Ascending aorta (tissue), 2 donors: ENCODE results near the gene SCN2B. TPM values are rescaled to one million over a fixed set of nuclear protein-coding genes. Genes with fewer than 3 reads are reported as not detected.

ENCODE experiments used
- DNase-seq, 2 donors: peaks; one replicate each; pipeline ENCODE4 v3.0.0-alpha.2; 2019; ENCODE audit warnings: low spot score in 2 of 2
- H3K27ac ChIP-seq, 2 donors: fragments of 200-600 bp; sonication (generic); one replicate each; pipeline ENCODE4 v1.5.1; 2016 to 2017; ENCODE audit warnings: mild to moderate bottlenecking in 1 of 2
- H3K27me3 ChIP-seq: fragments of 200-600 bp; sonication (generic); one replicate; pipeline ENCODE4 v1.5.1; 2017
- H3K36me3 ChIP-seq, 2 donors: fragments of 200-600 bp; sonication (generic); one replicate each; pipeline ENCODE4 v1.5.1; 2016
- H3K4me1 ChIP-seq, 2 donors: fragments of 200-600 bp; sonication (generic); one replicate each; pipeline ENCODE4 v1.5.1; 2016 to 2017; ENCODE audit warnings: mild to moderate bottlenecking in 1 of 2
- H3K4me3 ChIP-seq, 2 donors: fragments of 200-600 bp; sonication (generic); one replicate each; pipeline ENCODE4 v1.5.1; 2016 to 2017; ENCODE audit warnings: mild to moderate bottlenecking in 1 of 2
- H3K9me3 ChIP-seq, 2 donors: fragments of 200-600 bp; sonication (generic); one replicate each; pipeline ENCODE4 v1.5.1; 2016
- CTCF ChIP-seq, 3 experiments: fragments of 200-600 bp in 2 of 3; fragments of 450-650 bp in 1 of 3; sonication (generic) in 2 of 3; IDR thresholded peaks; one replicate each; pipeline ENCODE4 v1.5.1; 2016 to 2019; ENCODE audit warnings: antibody characterized with exemption in 3 of 3, mild to moderate bottlenecking in 1 of 3, moderate library complexity in 1 of 3
- intact Hi-C: fragments of 100-400 bp; cut with DNase I; formaldehyde crosslinking; loops from one replicate; pipeline ENCODE4 v1.15.1; 2023
- total RNA-seq: library from RNA; depleted of rRNA; stranded (reverse); fragments of >200 nt; gene quantifications from one replicate; pipeline ENCODE4 v1.1.0, GENCODE V29; 2016

The SCN2B gene
- total RNA-seq, 1 donor from 2014 or later, result 0.11 TPM

- H3K4me3 ChIP-seq, result no peak overlapping the region
- TF ChIP-seq CTCF (IDR thresholded peaks at IDR 0.05), result no peak
- H3K27ac ChIP-seq, result no peak overlapping the region
- no peaks in the 10 kb centered on the region for H3K27me3 ChIP-seq
- H3K36me3 ChIP-seq, result no peaks in the 10 kb centered on the region
- no peak for DNase-seq
- H3K4me1 ChIP-seq, result no peaks in the 10 kb centered on the region
- intact Hi-C loops, result no loop called here
- no peaks in the 10 kb centered on the region for H3K9me3 ChIP-seq
Measured at GRCh38 chr11:118212131-118212725, 35.8 kb upstream of the SCN2B start.

GRCh38 chr11:118211006-118211405 is 34.6 kb upstream of the SCN2B start:
- no peak overlapping the region for H3K4me3 ChIP-seq
- H3K9me3 ChIP-seq, result no peaks in the 10 kb centered on the region
- no peak for TF ChIP-seq CTCF (IDR thresholded peaks at IDR 0.05)
- no peak overlapping the region for H3K27ac ChIP-seq
- no peak for DNase-seq
- no peaks in the 10 kb centered on the region for H3K4me1 ChIP-seq
- no peaks in the 10 kb centered on the region for H3K27me3 ChIP-seq
- no peaks in the 10 kb centered on the region for H3K36me3 ChIP-seq
- intact Hi-C loops, result no loop called here

GRCh38 chr11:118210323-118210722 is 33.9 kb upstream of the SCN2B start:
- intact Hi-C loops, result no loop called here
- DNase-seq, result no peak
- Histone ChIP-seq H3K27ac (no peak overlapping the region), H3K27me3 (no peaks in the 10 kb centered on the region), H3K4me1 (no peaks in the 10 kb centered on the region), H3K4me3 (no peak overlapping the region), H3K9me3 (no peaks in the 10 kb centered on the region), H3K36me3 (no peaks in the 10 kb centered on the region)
- no peak for TF ChIP-seq CTCF (IDR thresholded peaks at IDR 0.05)

- Histone ChIP-seq H3K27me3 (no peaks in the 10 kb centered on the region), H3K36me3 (no peaks in the 10 kb centered on the region), H3K27ac (no peak overlapping the region), H3K9me3 (no peaks in the 10 kb centered on the region), H3K4me1 (no peaks in the 10 kb centered on the region), H3K4me3 (no peak overlapping the region)
- intact Hi-C loops, result no loop called here
- no peak for TF ChIP-seq CTCF (IDR thresholded peaks at IDR 0.05)
- DNase-seq, result no peak
Measured at GRCh38 chr11:118209033-118209432, 32.6 kb upstream of the SCN2B start.

GRCh38 chr11:118207079-118207478 is 30.6 kb upstream of the SCN2B start:
- Histone ChIP-seq H3K4me1 (no peaks in the 10 kb centered on the region), H3K27me3 (no peaks in the 10 kb centered on the region), H3K9me3 (no peaks in the 10 kb centered on the region), H3K4me3 (no peak overlapping the region), H3K36me3 (no peaks in the 10 kb centered on the region), H3K27ac (no peak overlapping the region)
- TF ChIP-seq CTCF (IDR thresholded peaks at IDR 0.05), result no peak
- intact Hi-C loops, result no loop called here
- no peak for DNase-seq
